Activated CD8-positive, alpha-beta T cell treated with anti-CD3 and anti-CD28 coated beads, Interleukin-2, amount 10 ng/mL, durations not matched to agents 7 days and 5 days (primary cell): ENCODE results near the gene RINT1. TPM values are rescaled to one million over a fixed set of nuclear protein-coding genes. Genes with fewer than 3 reads are reported as not detected.

Experiments used
- ATAC-seq: fragments of 150-1000 bp; cut with Tn5 transposase; one replicate; pipeline ENCODE4 v1.10.0; 2021; ENCODE audit warnings: moderate library complexity
- CTCF ChIA-PET: fragments of 350-600 bp; sonication (Branson Sonifier 250); formaldehyde crosslinking; loops from one replicate; lab custom pipeline; 2021; ENCODE audit warnings: antibody characterized with exemption; lab: Charles Lee
- POLR2A ChIA-PET: fragments of 350-600 bp; sonication (Branson Sonifier 250); formaldehyde crosslinking; loops from one replicate; lab custom pipeline; 2021; ENCODE audit warnings: antibody characterized with exemption; lab: Charles Lee
- DNase-seq: peaks from one replicate; pipeline ENCODE4 v3.0.0-alpha.2; 2020
- H3K27ac Mint-ChIP-seq: one replicate; pipeline ENCODE4 v1.8.0; 2021; ENCODE audit warnings: mild to moderate bottlenecking, mixed read lengths
- H3K27me3 Mint-ChIP-seq: one replicate; pipeline ENCODE4 v1.8.0; 2021; ENCODE audit warnings: low read depth, mixed read lengths
- H3K36me3 Mint-ChIP-seq: one replicate; pipeline ENCODE4 v1.8.0; 2021; ENCODE audit warnings: low read depth, mixed read lengths
- H3K4me1 Mint-ChIP-seq: one replicate; pipeline ENCODE4 v1.8.0; 2021; ENCODE audit warnings: low read depth, mixed read lengths
- H3K4me3 Mint-ChIP-seq: one replicate; pipeline ENCODE4 v1.8.0; 2021; ENCODE audit warnings: mild to moderate bottlenecking, mixed read lengths
- H3K9me3 Mint-ChIP-seq: one replicate; pipeline ENCODE4 v1.8.0; 2022; ENCODE audit warnings: mixed read lengths; ENCODE audit not compliant: insufficient read depth
- total RNA-seq, 2 experiments: library from RNA; stranded (reverse); gene quantifications; one replicate each; pipeline ENCODE4 v1.2.3, GENCODE V29; 2021

RINT1 gene
- total RNA-seq, 2 experiments from 2014 or later = 21.1 to 21.9 TPM

DNA sequence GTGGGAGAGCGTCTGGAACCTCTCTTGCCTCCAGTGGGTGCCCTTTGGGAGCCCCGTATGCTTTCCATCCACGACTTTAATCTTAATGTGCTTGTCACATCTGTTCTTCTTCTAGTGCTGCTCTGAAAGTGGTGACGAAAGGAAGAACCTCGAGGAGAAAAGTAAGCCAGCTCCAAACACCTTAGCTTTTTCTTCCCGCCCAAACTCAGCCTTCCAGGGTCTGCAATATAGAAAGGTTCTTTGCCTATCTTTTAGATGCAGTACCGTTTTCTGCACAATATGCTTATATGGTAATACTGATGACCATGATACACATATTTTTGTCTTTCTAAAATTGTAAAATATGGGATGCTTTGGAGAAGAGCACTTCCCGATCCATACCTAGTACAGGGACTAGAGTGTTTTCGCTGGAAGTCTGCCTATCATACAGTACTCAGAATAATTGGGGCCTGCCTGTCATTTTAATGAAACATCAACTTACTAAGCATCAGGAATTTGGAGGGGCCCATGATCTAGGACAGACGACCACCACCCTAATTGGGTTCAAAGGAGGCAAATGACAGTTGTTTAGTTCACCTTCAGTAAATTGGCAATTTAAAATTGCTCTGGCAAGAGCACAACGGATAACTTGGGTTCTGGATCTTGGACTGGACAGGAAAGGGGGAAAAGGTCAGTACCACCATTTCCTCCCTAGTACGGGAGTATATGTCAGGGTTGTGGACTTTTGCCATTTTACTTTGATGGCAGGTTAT, 884 bp downstream of the RINT1 start:
- peaks cover 15% of the 10 kb centered on the region for H3K36me3 Mint-ChIP-seq
- CTCF ChIA-PET = interaction anchor here (1.6 to 2.1 kb wide), 4 partner anchors 10 to 522 kb away, joined by 4 to 19 read pairs (median 8); no protein-coding TSS in a partner anchor
- peaks cover 24% of the 10 kb centered on the region for H3K4me1 Mint-ChIP-seq
- H3K9me3 Mint-ChIP-seq = no peaks in the 10 kb centered on the region
- ATAC-seq (no peak), DNase-seq (no peak)
- peak overlapping the region; percentile 78 for H3K4me3 Mint-ChIP-seq
- H3K27ac Mint-ChIP-seq = peak overlapping the region; percentile 91
- POLR2A ChIA-PET = interaction anchor here (0.5 to 2.0 kb wide), 10 partner anchors 11 to 576 kb away, joined by 3 to 27 read pairs (median 4); partner anchors contain the start of gene PUS7
- H3K27me3 Mint-ChIP-seq = no peaks in the 10 kb centered on the region

DNA sequence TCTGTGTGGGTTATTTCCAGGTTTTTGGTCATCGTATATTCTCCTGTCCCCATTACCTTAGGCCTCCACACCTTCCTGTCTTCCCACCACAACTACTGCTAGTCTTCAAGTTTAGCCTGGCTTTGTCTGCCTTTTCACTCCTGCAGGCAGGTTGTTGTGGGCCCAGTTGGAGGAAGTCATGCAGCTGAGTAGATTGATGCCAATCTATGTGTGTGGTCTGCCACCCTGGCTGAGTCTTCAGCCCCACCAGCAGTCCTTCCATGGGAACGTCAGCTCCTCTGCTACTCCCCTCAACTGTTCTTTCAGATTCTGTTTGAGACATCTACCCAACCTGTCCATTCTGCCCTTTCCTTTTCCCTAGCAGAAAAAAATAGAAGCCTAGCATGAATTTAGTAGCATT, 6.3 kb downstream of the RINT1 start:
- ChIA-PET CTCF (interaction anchor here (1.1 kb wide), 1 partner anchor 51 kb away, joined by 3 read pairs; no protein-coding TSS in a partner anchor), POLR2A (no interaction called here)
- DNase-seq = no peak
- H3K9me3 Mint-ChIP-seq = no peaks in the 10 kb centered on the region
- peaks cover 18% of the 10 kb centered on the region for H3K4me1 Mint-ChIP-seq
- no peak overlapping the region for H3K27ac Mint-ChIP-seq
- no peak for ATAC-seq
- no peaks in the 10 kb centered on the region for H3K27me3 Mint-ChIP-seq
- H3K4me3 Mint-ChIP-seq = no peak overlapping the region
- peaks cover 40% of the 10 kb centered on the region for H3K36me3 Mint-ChIP-seq

DNA sequence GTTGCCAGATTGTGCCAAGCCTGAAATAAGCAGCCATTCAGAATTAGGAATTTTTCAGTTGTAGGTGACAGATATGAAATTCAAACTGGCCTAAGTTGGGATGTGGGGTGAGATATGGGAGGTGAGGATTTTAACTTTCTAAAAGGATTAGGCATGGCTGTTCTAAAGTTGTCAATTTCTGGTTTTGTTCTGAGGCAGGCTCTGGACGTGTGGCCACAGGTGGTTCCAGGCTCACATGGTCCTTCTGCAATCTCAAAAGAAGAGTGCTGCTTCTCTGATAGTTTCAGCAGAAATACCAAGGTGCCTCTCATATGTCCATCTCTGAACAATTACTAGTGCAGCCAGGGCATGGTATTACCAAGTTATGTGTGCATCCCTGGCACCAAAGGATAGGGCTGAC, 27.9 kb downstream of the RINT1 start:
- CTCF ChIA-PET = no interaction called here
- H3K27ac Mint-ChIP-seq = no peak overlapping the region
- POLR2A ChIA-PET = no interaction called here
- ATAC-seq (no peak), DNase-seq (no peak)
- peaks cover 4% of the 10 kb centered on the region for H3K4me1 Mint-ChIP-seq
- no peaks in the 10 kb centered on the region for H3K9me3 Mint-ChIP-seq
- H3K27me3 Mint-ChIP-seq = no peaks in the 10 kb centered on the region
- peaks cover 26% of the 10 kb centered on the region for H3K36me3 Mint-ChIP-seq
- H3K4me3 Mint-ChIP-seq = no peak overlapping the region

DNA sequence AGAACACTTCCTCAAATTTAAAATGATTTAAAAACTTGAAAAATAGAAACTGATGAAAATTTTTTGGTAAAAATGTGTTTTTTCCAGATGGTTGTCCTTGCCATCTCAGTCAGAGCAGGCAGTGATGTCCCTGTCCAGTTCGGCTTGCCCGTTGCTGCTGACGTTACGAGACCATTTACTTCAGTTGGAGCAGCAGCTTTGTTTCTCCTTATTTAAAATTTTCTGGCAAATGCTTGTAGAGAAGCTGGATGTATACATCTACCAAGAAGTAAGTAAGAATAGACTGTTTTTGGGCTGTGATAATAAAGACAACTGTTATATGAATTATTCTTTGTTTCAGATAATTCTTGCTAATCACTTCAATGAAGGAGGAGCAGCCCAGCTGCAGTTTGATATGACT, 33.2 kb downstream of the RINT1 start:
- H3K4me1 Mint-ChIP-seq = peaks cover 1% of the 10 kb centered on the region
- H3K36me3 Mint-ChIP-seq = peaks cover 36% of the 10 kb centered on the region
- H3K27ac Mint-ChIP-seq = no peak overlapping the region
- ATAC-seq (no peak), DNase-seq (no peak)
- POLR2A ChIA-PET = no interaction called here
- CTCF ChIA-PET = no interaction called here
- H3K9me3 Mint-ChIP-seq = no peaks in the 10 kb centered on the region
- H3K27me3 Mint-ChIP-seq = no peaks in the 10 kb centered on the region
- no peak overlapping the region for H3K4me3 Mint-ChIP-seq

DNA sequence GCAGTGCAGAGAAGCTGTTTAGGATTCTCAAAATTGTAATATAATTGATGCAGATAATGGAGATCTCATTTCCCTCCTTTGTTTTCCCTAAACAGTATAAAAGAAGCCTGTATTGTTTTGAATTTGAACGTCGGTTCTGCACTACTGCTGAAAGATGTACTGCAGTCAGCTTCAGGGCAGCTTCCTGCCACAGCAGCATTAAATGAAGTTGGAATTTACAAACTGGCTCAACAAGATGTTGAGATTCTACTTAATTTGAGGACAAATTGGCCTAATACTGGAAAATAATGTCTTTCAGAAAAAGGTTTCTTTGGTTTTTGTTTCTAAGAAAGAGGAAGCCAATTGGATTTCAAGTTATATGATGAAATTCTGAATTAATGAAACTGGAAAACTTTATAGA, 35.0 kb downstream of the RINT1 start:
- H3K27me3 Mint-ChIP-seq = no peaks in the 10 kb centered on the region
- peaks cover 36% of the 10 kb centered on the region for H3K36me3 Mint-ChIP-seq
- no peaks in the 10 kb centered on the region for H3K4me1 Mint-ChIP-seq
- DNase-seq (no peak), ATAC-seq (no peak)
- POLR2A ChIA-PET = interaction anchor here (0.7 kb wide), 1 partner anchor 715 kb away, joined by 3 read pairs; no protein-coding TSS in a partner anchor
- no peak overlapping the region for H3K27ac Mint-ChIP-seq
- no peak overlapping the region for H3K4me3 Mint-ChIP-seq
- CTCF ChIA-PET = interaction anchor here (0.9 kb wide), 1 partner anchor 22 kb away, joined by 3 read pairs; no protein-coding TSS in a partner anchor
- no peaks in the 10 kb centered on the region for H3K9me3 Mint-ChIP-seq

DNA sequence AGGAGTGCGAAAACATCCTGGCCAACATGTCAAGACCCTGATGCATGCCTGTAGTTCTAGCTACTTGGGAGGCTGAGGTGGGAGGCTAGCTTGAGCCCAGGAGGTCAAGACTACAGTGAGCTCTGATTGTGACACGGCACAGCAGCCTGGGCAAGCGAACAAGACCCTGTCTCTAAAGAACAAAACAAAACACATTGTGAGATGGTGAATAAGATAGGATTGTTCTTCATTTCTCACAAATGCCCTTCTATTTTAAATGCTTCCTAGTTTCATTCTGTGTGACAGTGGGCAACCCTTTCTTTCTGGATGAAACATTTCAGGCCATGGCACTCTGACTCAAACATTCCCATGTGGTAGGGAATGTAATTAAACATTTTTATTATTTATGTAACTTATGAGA, 35.8 kb downstream of the RINT1 start:
- Mint-ChIP-seq H3K4me3 (no peak overlapping the region), H3K27me3 (no peaks in the 10 kb centered on the region), H3K27ac (no peak overlapping the region), H3K9me3 (no peaks in the 10 kb centered on the region), H3K4me1 (no peaks in the 10 kb centered on the region), H3K36me3 (peaks cover 33% of the 10 kb centered on the region)
- DNase-seq (no peak), ATAC-seq (no peak)
- POLR2A ChIA-PET = no interaction called here
- CTCF ChIA-PET = interaction anchor here (0.9 kb wide), 1 partner anchor 23 kb away, joined by 3 read pairs; no protein-coding TSS in a partner anchor

DNA sequence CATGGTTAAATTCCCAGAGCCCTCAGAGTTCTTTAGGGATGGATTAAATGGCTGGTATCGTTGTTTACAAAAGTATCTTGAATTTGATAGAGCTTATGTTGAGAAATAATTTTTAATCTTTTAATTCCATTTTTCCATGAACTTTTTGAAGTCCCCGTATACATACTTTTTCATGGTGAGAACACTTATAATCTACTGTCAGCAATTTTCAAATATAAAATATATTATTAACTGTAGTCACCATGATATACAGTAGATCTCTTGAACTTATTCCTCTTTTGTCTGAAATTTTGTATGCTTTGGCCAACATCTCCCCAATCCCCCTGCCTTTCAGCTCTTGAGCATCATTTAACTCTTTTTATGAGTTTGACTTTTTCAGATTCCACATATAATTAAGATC, 39.9 kb downstream of the RINT1 start:
- Mint-ChIP-seq H3K27ac (no peak overlapping the region), H3K9me3 (no peaks in the 10 kb centered on the region), H3K27me3 (no peaks in the 10 kb centered on the region), H3K4me1 (no peaks in the 10 kb centered on the region), H3K4me3 (no peak overlapping the region), H3K36me3 (peaks cover 16% of the 10 kb centered on the region)
- POLR2A ChIA-PET = no interaction called here
- DNase-seq (no peak), ATAC-seq (no peak)
- CTCF ChIA-PET = interaction anchor here (1.4 kb wide), 1 partner anchor 17 kb away, joined by 3 read pairs; no protein-coding TSS in a partner anchor

DNA sequence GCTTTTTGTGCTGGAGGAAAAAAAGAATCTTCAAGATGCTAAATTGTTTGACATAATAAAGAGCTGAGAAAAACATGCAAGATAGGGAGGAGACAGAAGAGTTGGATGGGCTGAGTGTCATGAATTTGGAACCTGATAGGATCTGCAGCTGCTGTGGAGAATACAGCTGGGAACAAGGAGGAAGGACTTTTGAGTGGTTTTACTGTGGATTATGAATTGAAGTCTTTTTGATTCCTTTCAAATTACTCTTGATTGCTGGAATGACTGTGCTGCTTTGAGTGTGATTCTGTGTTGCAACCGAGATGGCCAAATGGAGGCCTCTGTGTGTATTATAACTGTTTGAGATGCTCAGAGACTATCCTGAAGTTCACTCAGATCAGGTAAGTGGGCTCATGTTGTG, 45.2 kb downstream of the RINT1 start:
- ChIA-PET POLR2A (interaction anchor here (0.6 kb wide), 1 partner anchor 382 kb away, joined by 3 read pairs; no protein-coding TSS in a partner anchor), CTCF (interaction anchor here (3.3 kb wide), 1 partner anchor 12 kb away, joined by 13 read pairs; no protein-coding TSS in a partner anchor)
- ATAC-seq (no peak), DNase-seq (no peak)
- Mint-ChIP-seq H3K4me3 (no peak overlapping the region), H3K27ac (no peak overlapping the region), H3K9me3 (no peaks in the 10 kb centered on the region), H3K27me3 (no peaks in the 10 kb centered on the region), H3K4me1 (peaks cover 8% of the 10 kb centered on the region), H3K36me3 (peaks cover 2% of the 10 kb centered on the region)

DNA sequence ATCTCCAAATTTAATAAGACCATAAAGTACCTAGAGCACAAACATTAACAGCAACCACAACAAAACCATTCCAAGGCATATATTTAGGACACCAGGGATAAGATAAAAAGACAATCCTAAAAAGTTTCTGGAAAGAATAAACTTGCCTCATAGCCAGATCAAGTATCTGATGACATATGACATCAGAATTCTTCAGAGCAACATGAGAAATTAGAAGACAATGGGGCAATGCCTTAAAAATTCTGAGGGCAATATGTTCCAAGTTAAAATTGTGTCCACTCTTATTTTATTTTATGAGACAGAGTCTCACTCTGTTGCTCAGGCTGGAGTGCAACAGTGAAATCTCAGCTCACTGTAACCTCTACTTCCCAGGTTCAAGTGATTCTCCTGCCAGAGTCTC, 46.5 kb downstream of the RINT1 start:
- Mint-ChIP-seq H3K4me1 (peaks cover 8% of the 10 kb centered on the region), H3K9me3 (no peaks in the 10 kb centered on the region), H3K4me3 (no peak overlapping the region), H3K36me3 (peaks cover 2% of the 10 kb centered on the region), H3K27ac (no peak overlapping the region), H3K27me3 (no peaks in the 10 kb centered on the region)
- DNase-seq (no peak), ATAC-seq (no peak)
- ChIA-PET CTCF (no interaction called here), POLR2A (no interaction called here)

DNA sequence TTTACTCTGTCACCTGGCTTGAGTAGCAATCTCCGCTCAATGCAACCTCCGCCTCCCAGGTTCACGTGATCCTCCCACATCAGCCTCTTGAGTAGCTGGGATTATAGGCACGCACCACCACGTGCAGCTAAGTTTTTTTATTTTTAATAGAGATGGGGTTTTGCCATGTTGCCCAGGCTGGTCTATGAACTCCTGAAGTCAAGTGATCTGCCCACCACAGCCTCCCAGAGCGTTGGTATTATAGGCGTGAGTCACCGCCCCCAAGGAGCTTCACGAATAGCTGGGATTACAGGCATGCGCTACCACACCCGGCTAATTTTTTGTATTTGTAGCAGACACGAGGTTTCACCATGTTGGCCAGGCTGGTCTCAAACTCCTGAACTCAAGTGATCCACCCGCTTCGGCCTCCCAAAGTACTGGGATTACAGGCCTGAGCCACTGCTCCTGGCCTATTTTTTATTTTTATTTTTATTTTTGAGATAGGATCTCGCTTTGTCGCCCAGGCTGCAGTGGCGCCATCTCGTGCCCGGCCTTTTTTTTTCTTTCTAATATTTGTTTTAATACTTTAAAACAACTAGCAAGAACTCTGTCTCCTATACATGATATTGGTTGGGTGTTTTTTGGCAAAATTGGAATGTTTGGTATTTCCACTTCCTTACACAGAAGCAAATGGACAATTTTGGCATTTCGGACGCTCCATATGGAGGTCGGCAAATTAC, 48.2 kb downstream of the RINT1 start:
- H3K36me3 Mint-ChIP-seq = no peaks in the 10 kb centered on the region
- POLR2A ChIA-PET = no interaction called here
- no peak for ATAC-seq
- no peak overlapping the region for H3K27ac Mint-ChIP-seq
- CTCF ChIA-PET = interaction anchor here (1.0 kb wide), 1 partner anchor 9 kb away, joined by 3 read pairs; no protein-coding TSS in a partner anchor
- no peaks in the 10 kb centered on the region for H3K27me3 Mint-ChIP-seq
- DNase-seq = no peak
- H3K9me3 Mint-ChIP-seq = no peaks in the 10 kb centered on the region
- peaks cover 8% of the 10 kb centered on the region for H3K4me1 Mint-ChIP-seq
- H3K4me3 Mint-ChIP-seq = no peak overlapping the region

DNA sequence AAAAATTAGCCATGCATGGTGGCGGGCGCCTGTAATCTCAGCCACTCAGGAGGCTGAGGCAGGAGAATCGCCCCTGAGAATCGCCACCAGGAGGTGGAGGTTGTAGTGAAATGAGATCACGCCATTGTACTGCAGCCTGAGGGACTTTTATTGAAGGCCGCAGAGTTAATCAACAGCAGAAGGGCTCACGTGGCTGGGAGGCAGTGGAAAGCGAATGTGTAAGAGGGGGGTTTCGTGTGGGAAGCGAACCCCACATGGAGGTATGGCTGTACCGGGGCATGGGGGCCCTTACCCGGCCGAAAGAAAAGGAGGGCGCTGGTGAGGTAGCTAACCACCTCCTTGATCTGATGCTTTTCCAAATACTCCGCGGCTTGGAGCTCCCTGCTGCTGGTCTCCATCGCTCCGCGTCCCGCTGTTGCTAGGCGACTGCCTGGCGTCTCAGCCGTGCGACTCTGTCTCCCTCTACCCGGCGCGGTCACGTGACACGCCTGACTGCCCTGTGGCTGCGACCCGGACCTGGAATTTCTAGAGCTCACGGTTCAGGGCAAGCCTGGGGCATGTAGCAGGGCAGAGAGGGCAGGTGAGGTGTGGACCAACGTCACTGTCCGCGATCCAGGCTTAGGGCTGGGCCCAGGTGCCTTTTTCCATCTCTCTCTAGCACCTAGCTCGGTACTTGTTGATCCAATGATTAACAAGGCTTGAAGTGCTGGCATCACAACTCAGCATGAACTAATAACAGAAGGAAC, 49.2 kb downstream of the RINT1 start, which contains the start of gene EFCAB10:
EFCAB10 (minus strand) TSS at position 428 of the 746 bp plus-strand sequence; CDS start at position 398, 30 bp downstream.
- H3K9me3 Mint-ChIP-seq = no peaks in the 10 kb centered on the region
- peak; percentile 88 for ATAC-seq
- H3K27ac Mint-ChIP-seq = no peak within 1 kb of the TSS
- H3K4me1 Mint-ChIP-seq = peaks cover 11% of the 10 kb centered on the region
- H3K27me3 Mint-ChIP-seq = no peaks in the 10 kb centered on the region
- ChIA-PET CTCF (interaction anchor here (0.7 to 0.8 kb wide), 2 partner anchors 8 to 49 kb away, joined by 3 to 4 read pairs; partner anchors contain the start of gene RINT1), POLR2A (interaction anchor here (0.9 kb wide), 1 partner anchor 50 kb away, joined by 3 read pairs; the partner anchor contains the start of gene RINT1)
- H3K4me3 Mint-ChIP-seq = peak within 1 kb of the TSS; percentile 72
- peak; percentile 69 for DNase-seq
- no peaks in the 10 kb centered on the region for H3K36me3 Mint-ChIP-seq
